Hepatocyte (in vitro differentiated cells): ENCODE results near the gene MSANTD2. TPM values are rescaled to one million over a fixed set of nuclear protein-coding genes. Genes with fewer than 3 reads are reported as not detected.

Source experiments
- DNase-seq: peaks from one replicate; pipeline ENCODE4 v3.0.0-alpha.2; 2016; ENCODE audit warnings: low spot score
- H2AFZ ChIP-seq: fragments of 200-600 bp; sonication (generic); 2 replicates; pipeline ENCODE4 v1.6.0; 2016; ENCODE audit warnings: antibody characterized with exemption, mild to moderate bottlenecking
- H3K27ac ChIP-seq: fragments of 200-600 bp; sonication (generic); 2 replicates; pipeline ENCODE4 v1.5.1; 2016; ENCODE audit warnings: mild to moderate bottlenecking
- H3K27me3 ChIP-seq: fragments of 200-600 bp; sonication (generic); 2 replicates; pipeline ENCODE4 v1.6.1; 2016
- H3K36me3 ChIP-seq: fragments of 200-600 bp; sonication (generic); replicated peaks from 2 replicates; pipeline ENCODE4 v1.5.1; 2016; ENCODE audit warnings: low read depth; ENCODE audit not compliant: insufficient read depth
- H3K4me1 ChIP-seq: fragments of 200-600 bp; sonication (generic); 2 replicates; pipeline ENCODE4 v1.5.1; 2016; ENCODE audit warnings: mild to moderate bottlenecking, moderate library complexity; ENCODE audit not compliant: insufficient read depth
- H3K4me2 ChIP-seq: fragments of 200-600 bp; sonication (generic); 2 replicates; pipeline ENCODE4 v1.6.0; 2016
- H3K4me3 ChIP-seq: fragments of 200-600 bp; sonication (generic); 2 replicates; pipeline ENCODE4 v1.5.1; 2016; ENCODE audit warnings: mild to moderate bottlenecking
- H3K79me2 ChIP-seq: fragments of 200-600 bp; sonication (generic); 2 replicates; pipeline ENCODE4 v1.6.0; 2017; ENCODE audit warnings: mild to moderate bottlenecking
- H3K9me2 ChIP-seq: fragments of 200-600 bp; sonication (generic); replicated peaks from 2 replicates; pipeline ENCODE4 v1.6.0; 2017; ENCODE audit warnings: mild to moderate bottlenecking; ENCODE audit not compliant: insufficient read depth
- H3K9me3 ChIP-seq: fragments of 200-600 bp; sonication (generic); 2 replicates; pipeline ENCODE4 v1.5.1; 2016; ENCODE audit warnings: low read depth, mild to moderate bottlenecking
- H4K20me1 ChIP-seq: fragments of 200-600 bp; sonication (generic); 2 replicates; pipeline ENCODE4 v1.6.0; 2016; ENCODE audit warnings: mild to moderate bottlenecking; ENCODE audit not compliant: insufficient read depth, poor library complexity, severe bottlenecking
- EZH2 ChIP-seq: fragments of 200-600 bp; sonication (generic); IDR thresholded peaks from 2 replicates; pipeline ENCODE4 v1.6.1; 2016; ENCODE audit warnings: antibody characterized with exemption, mild to moderate bottlenecking, borderline replicate concordance
- EZH2phosphoT487 ChIP-seq: fragments of 200-600 bp; sonication (generic); IDR thresholded peaks from one replicate; pipeline ENCODE4 v1.6.1; 2018; ENCODE audit warnings: antibody characterized with exemption, mild to moderate bottlenecking, low read depth, moderate library complexity; ENCODE audit not compliant: unreplicated experiment, severe bottlenecking
- WGBS: methylation state at CpG from one replicate; pipeline ENCODE4 v1.1.6; 2016; ENCODE audit warnings: low lambda C conversion rate; ENCODE audit errors: missing lambda C conversion rate; 5-methylcytosine and 5-hydroxymethylcytosine counted together
- polyA plus RNA-seq: library from polyadenylated mRNA; unstranded; fragments of >200 nt; fragmentation: Nextera tagmentation; extraction: Ambion mirVana; gene quantifications from 2 replicates; pipeline ENCODE4 v1.2.1, GENCODE V29; 2016
- total RNA-seq: library from RNA; depleted of rRNA; stranded (reverse); fragments of >200 nt; gene quantifications from 2 replicates; pipeline ENCODE4 v1.2.3, GENCODE V29; 2014
- TF ChIP-seq, protein P1 (sequence below): fragments of 200-600 bp; sonication (generic); IDR thresholded peaks from 2 replicates; pipeline ENCODE4 v1.5.1; 2016; ENCODE audit warnings: antibody characterized with exemption, mild to moderate bottlenecking; ENCODE audit not compliant: poor library complexity

The MSANTD2 gene
- total and polyA plus RNA-seq, 2 experiments from 2014 or later = 11.2 to 18.3 TPM

GRCh38 chr11:124748481-124749343 lies 51.5 kb downstream of the MSANTD2 start:
- DNase-seq = no peak
- Histone ChIP-seq H2AFZ (no peak overlapping the region), H3K4me2 (peak overlapping the region; percentile 25), H3K4me3 (no peak overlapping the region), H3K4me1 (peaks cover 7% of the 10 kb centered on the region), H3K9me3 (no peaks in the 10 kb centered on the region), H3K27me3 (peaks cover 85% of the 10 kb centered on the region), H3K27ac (peak overlapping the region; percentile 67), H3K9me2 (no peaks in the 10 kb centered on the region), H3K36me3 (no peaks in the 10 kb centered on the region), H4K20me1 (no peaks in the 10 kb centered on the region), H3K79me2 (no peaks in the 10 kb centered on the region)
- 79% methylated on average over 12 of the region's 12 CpGs for WGBS
- TF ChIP-seq EZH2 (no peak), EZH2phosphoT487 (no peak)
- TF ChIP-seq, protein P1, sequence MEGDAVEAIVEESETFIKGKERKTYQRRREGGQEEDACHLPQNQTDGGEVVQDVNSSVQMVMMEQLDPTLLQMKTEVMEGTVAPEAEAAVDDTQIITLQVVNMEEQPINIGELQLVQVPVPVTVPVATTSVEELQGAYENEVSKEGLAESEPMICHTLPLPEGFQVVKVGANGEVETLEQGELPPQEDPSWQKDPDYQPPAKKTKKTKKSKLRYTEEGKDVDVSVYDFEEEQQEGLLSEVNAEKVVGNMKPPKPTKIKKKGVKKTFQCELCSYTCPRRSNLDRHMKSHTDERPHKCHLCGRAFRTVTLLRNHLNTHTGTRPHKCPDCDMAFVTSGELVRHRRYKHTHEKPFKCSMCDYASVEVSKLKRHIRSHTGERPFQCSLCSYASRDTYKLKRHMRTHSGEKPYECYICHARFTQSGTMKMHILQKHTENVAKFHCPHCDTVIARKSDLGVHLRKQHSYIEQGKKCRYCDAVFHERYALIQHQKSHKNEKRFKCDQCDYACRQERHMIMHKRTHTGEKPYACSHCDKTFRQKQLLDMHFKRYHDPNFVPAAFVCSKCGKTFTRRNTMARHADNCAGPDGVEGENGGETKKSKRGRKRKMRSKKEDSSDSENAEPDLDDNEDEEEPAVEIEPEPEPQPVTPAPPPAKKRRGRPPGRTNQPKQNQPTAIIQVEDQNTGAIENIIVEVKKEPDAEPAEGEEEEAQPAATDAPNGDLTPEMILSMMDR = no peak

DNA sequence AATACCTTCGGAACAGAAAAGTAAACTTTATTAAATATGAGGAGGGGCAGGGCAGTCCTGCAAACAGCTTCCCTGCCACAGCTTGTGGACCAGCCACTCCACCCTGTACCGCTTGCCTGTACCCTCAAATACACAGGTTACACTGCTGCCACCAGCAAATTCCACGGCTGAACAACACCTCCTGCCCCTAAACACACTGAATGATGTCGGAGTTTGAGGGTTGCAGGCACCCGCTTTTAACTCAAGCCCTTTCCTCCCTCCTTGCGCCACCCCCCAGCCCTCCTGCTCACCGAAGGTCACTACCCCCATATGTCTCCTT lies 52.1 kb downstream of the MSANTD2 start:
- Histone ChIP-seq H3K36me3 (no peaks in the 10 kb centered on the region), H3K9me3 (no peaks in the 10 kb centered on the region), H2AFZ (no peak overlapping the region), H3K4me3 (no peak overlapping the region), H3K79me2 (no peaks in the 10 kb centered on the region), H3K27ac (no peak overlapping the region), H3K4me1 (peaks cover 7% of the 10 kb centered on the region), H3K9me2 (no peaks in the 10 kb centered on the region), H3K4me2 (no peak overlapping the region), H4K20me1 (no peaks in the 10 kb centered on the region), H3K27me3 (peaks cover 92% of the 10 kb centered on the region)
- 80% methylated on average over 6 of the region's 7 CpGs for WGBS
- DNase-seq = no peak
- TF ChIP-seq EZH2phosphoT487 (no peak), EZH2 (no peak)
- TF ChIP-seq, protein P1 = no peak

GRCh38 chr11:124747406-124748099 lies 52.7 kb downstream of the MSANTD2 start:
- Histone ChIP-seq H3K4me2 (peak overlapping the region; percentile 92), H3K4me1 (peaks cover 7% of the 10 kb centered on the region), H3K9me3 (no peaks in the 10 kb centered on the region), H3K9me2 (no peaks in the 10 kb centered on the region), H4K20me1 (no peaks in the 10 kb centered on the region), H3K4me3 (no peak overlapping the region), H3K79me2 (no peaks in the 10 kb centered on the region), H3K36me3 (no peaks in the 10 kb centered on the region), H2AFZ (peak overlapping the region; percentile 67), H3K27ac (peak overlapping the region; percentile 45), H3K27me3 (peaks cover 93% of the 10 kb centered on the region)
- TF ChIP-seq, protein P1 = no peak
- no peak for TF ChIP-seq EZH2phosphoT487
- no peak for TF ChIP-seq EZH2
- WGBS = 56% methylated on average over 14 of the region's 14 CpGs
- no peak for DNase-seq
